Measurements from ENCODE around the gene FRAT2. TPM values are rescaled to one million over a fixed set of nuclear protein-coding genes. Genes with fewer than 3 reads are reported as not detected.

FRAT2 gene
- total and polyA plus RNA-seq, 4 experiments from 2014 or later, result 13.1 to 30.4 (median 22.1) TPM

Other genes with a start within 250 kb of the FRAT2 start
- gene SLIT1, start 148.8 kb downstream of the FRAT2 start, total RNA-seq, result under 1 TPM; 0.28 to 0.32 TPM
- under 1 TPM in 1 of 2 donors, not detected in 1; 0.05 TPM for gene SLIT1, start 148.8 kb downstream of the FRAT2 start, polyA plus RNA-seq
- gene ARHGAP19, start 42.1 kb downstream of the FRAT2 start, total RNA-seq, result 10 to 100 TPM; 17.0 to 19.3 TPM
- gene ARHGAP19, start 42.1 kb downstream of the FRAT2 start, polyA plus RNA-seq, result 1 to 10 TPM; 6.8 to 9.4 TPM
- gene FRAT1, start 15.5 kb downstream of the FRAT2 start, total RNA-seq, result 10 to 100 TPM; 20.2 to 21.8 TPM
- 10 to 100 TPM in 1 of 2 donors, 1 to 10 TPM in 1; 9.0 to 12.5 TPM for gene FRAT1, start 15.5 kb downstream of the FRAT2 start, polyA plus RNA-seq
- gene RRP12, start 66.6 kb upstream of the FRAT2 start, total RNA-seq, result 10 to 100 TPM; 18.2 to 20.0 TPM
- 1 to 10 TPM; 6.3 to 7.7 TPM for gene RRP12, start 66.6 kb upstream of the FRAT2 start, polyA plus RNA-seq
- 100 to 1,000 TPM in 1 of 2 experiments, 10 to 100 TPM in 1; 95.7 to 102 TPM for gene PGAM1, start 91.5 kb upstream of the FRAT2 start, total RNA-seq
- gene PGAM1, start 91.5 kb upstream of the FRAT2 start, polyA plus RNA-seq, result 100 to 1,000 TPM; 300 to 371 TPM
- 10 to 100 TPM; 60.6 to 62.7 TPM for gene EXOSC1, start 111.3 kb upstream of the FRAT2 start, total RNA-seq
- 10 to 100 TPM; 93.3 to 93.7 TPM for gene EXOSC1, start 111.3 kb upstream of the FRAT2 start, polyA plus RNA-seq
- gene ZDHHC16, start 111.4 kb upstream of the FRAT2 start, total RNA-seq, result 10 to 100 TPM; 29.6 to 29.7 TPM
- gene ZDHHC16, start 111.4 kb upstream of the FRAT2 start, polyA plus RNA-seq, result 10 to 100 TPM; 33.9 to 52.1 TPM
- gene MMS19, start 163.7 kb upstream of the FRAT2 start, total RNA-seq, result 100 to 1,000 TPM; 109 to 111 TPM
- 10 to 100 TPM; 35.9 to 43.1 TPM for gene MMS19, start 163.7 kb upstream of the FRAT2 start, polyA plus RNA-seq
- 1 to 10 TPM; 1.9 TPM for gene UBTD1, start 164.2 kb upstream of the FRAT2 start, total RNA-seq
- 1 to 10 TPM; 1.3 to 1.7 TPM for gene UBTD1, start 164.2 kb upstream of the FRAT2 start, polyA plus RNA-seq
- gene ANKRD2, start 238.1 kb upstream of the FRAT2 start, total RNA-seq, result not detected
- not detected for gene ANKRD2, start 238.1 kb upstream of the FRAT2 start, polyA plus RNA-seq
- gene HOGA1, start 249.7 kb upstream of the FRAT2 start, total RNA-seq, result not detected
- gene HOGA1, start 249.7 kb upstream of the FRAT2 start, polyA plus RNA-seq, result not detected